ENCODE data around the gene NDUFA5. TPM values are rescaled to one million over a fixed set of nuclear protein-coding genes. Genes with fewer than 3 reads are reported as not detected.
"Not testable (repeated sequence)": the region's sequence is repeated elsewhere in the genome, so short reads cannot be mapped to it uniquely, and the experiment has no call there.

NDUFA5 gene
- total RNA-seq, 8 experiments from 2014 or later = 58.8 to 167 (median 111) TPM

DNA sequence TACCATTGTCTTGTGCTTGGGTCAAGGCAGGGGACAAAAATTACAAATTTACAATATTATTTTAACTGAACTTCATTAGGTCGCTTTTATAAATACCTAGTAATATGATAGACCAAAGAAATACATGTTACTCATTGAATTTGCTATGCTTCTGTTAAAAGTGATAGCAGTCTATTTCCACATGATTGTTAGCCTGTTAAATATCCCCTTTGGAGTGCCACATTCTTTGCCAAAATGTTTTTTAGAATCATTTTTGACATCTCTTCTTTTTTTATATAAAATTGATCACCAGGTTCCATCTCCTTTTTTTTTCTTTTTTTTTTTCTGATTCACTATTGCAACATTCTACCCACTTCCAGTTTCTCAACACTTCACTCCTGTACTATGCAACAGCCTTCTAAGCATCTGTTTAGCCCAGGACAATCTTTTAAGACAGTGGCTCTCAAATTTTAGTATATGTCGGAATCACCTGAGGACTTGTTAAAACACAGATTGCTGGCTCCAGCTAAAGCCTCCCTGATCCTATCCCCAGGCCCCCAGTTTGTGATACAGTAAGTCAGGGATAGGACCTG lies 16.4 kb upstream of the NDUFA5 start:
- no peak for ATAC-seq (replicated peaks in 6 of 8)
- in situ Hi-C loops (cut with MboI; ENCODE audit: low pct_unique_long_range_greater_than_20kb in 2 of 9, low sequenced_read_pairs in 9 of 9, unreplicated experiment in 9 of 9) = no loop called here
- WGBS, 10 experiments = 0 to 100% (median 83%) methylated on average over 1 to 2 of the region's 2 CpGs

DNA sequence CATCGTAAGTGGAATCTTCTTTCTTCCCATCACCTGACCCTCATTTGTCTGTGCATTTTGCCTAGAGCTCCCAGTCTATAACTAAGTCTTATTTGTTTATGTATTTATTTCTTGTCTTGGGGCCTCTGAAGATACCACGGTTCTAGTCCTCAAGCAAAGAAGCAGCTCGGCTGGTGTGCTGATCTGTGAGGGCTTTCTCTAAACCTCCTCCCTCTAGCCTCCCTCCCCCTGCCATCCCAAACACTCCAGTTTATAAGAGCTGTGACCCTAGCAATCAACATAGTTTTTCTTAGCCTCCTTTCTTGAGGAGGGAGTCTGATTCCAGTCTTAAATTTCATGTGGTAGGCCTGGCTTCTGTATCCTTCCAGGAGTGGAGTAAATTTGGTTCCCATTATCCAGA lies 15.7 kb upstream of the NDUFA5 start:
- no peak for ATAC-seq (replicated peaks in 6 of 8)
- H3K4me1 ChIP-seq (replicated peaks in 1 of 2) = no peaks in the 10 kb centered on the region
- in situ Hi-C loops (cut with MboI; ENCODE audit: low pct_unique_long_range_greater_than_20kb in 2 of 9, low sequenced_read_pairs in 9 of 9, unreplicated experiment in 9 of 9) = no loop called here
- 12 to 92% (median 57%) methylated on average over 1 to 3 of the region's 3 CpGs; no CpG with 5 or more reads in 3 of the 10 experiments for WGBS, 10 experiments
- H3K27ac ChIP-seq = no peak overlapping the region
- H3K4me3 ChIP-seq = no peak overlapping the region

More for the DNA sequence above, 16.4 kb upstream of the NDUFA5 start:
- H3K4me1 ChIP-seq (replicated peaks in 1 of 2) = no peaks in the 10 kb centered on the region
- no peak overlapping the region for H3K27ac ChIP-seq
- no peak overlapping the region for H3K4me3 ChIP-seq

DNA sequence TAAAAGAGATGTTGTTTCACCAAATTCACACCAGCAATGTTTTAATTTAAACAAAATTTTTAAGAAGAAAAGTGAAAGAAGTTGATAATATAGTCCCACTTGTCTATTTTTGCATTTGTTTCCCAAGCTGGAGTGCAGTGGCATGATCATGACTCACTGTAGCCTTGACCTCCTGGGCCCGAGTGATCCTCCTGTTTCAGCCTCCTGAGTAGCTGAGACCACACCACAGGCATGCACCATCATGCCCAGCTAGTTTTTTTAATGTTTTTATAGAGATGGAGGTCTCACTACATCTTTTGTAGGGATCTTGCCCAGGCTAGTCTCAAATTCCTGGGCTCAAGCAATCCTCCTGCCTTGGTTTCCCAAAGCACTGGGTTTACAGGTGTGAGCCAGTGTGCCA lies 14.1 kb upstream of the NDUFA5 start:
- WGBS, 10 experiments = 40 to 100% (median 90%) methylated on average over 1 of the region's 1 CpG; no CpG with 5 or more reads in 5 of the 10 experiments
- no peak overlapping the region for H3K27ac ChIP-seq
- no peak overlapping the region for H3K4me3 ChIP-seq
- no peak for ATAC-seq (replicated peaks in 6 of 8)
- no peaks in the 10 kb centered on the region for H3K4me1 ChIP-seq (replicated peaks in 1 of 2)
- in situ Hi-C loops (cut with MboI; ENCODE audit: low pct_unique_long_range_greater_than_20kb in 2 of 9, low sequenced_read_pairs in 9 of 9, unreplicated experiment in 9 of 9) = no loop called here

DNA sequence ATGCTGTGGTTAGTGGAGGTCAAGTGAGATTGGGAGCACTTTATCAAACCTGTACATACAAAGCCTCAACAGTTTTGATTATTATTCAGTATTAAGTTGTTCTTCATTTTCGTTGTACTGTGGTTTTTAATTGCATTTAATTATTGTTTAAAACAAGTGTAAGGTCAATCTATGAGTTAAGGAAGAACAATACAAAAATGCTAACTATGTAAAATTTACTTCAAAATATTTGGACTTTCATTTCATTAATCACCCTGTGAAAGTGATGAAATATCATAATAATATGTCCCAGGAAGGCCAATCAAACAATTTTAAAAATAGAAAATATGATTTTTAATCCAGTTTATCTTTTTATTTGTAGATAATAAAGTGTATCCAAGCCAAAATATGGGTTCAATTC lies 13.6 kb upstream of the NDUFA5 start:
- H3K4me3 ChIP-seq = no peak overlapping the region
- no peak overlapping the region for H3K27ac ChIP-seq
- ATAC-seq (replicated peaks in 6 of 8) = no peak
- no peaks in the 10 kb centered on the region for H3K4me1 ChIP-seq (replicated peaks in 1 of 2)
- in situ Hi-C loops (cut with MboI; ENCODE audit: low pct_unique_long_range_greater_than_20kb in 2 of 9, low sequenced_read_pairs in 9 of 9, unreplicated experiment in 9 of 9) = no loop called here
- 0 to 90% (median 65%) methylated on average over 1 of the region's 1 CpG; no CpG with 5 or more reads in 1 of the 10 experiments for WGBS, 10 experiments

DNA sequence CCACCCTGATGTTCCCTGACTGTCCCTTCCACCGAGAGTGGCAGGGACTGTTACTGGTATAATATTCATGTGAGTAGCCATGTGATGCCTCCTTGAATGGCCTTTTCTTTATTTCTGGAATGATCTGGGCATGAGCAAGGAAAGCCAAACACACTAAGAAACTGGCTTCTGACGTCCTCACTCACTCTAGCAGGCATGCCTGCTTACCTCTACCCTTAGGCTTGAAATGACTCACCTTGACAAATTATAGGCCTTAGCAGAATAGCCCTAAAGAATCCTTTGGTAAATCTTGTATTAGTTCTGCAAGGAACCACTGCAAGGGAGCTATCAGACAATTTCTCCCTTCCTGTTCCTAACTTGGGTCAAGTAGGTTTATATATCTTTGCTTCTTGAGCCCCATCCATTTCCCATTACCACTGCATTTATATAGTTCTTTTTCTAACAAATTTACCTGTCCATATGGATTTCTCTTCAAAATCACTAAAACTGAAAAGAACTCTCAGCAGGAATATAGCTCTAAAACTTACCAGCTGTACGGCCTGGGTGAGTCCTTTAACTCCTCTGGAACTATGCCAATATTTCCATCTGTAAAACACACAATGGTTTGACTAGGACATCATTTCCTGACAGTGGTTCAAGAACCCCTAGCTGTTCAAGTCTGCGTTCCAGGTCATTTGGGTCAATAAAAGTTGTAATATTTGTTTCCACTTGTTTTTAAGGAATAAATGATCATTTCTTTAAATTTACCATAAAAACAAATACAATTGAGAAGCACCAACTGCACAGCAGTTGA lies 13.0 kb upstream of the NDUFA5 start:
- ATAC-seq (replicated peaks in 6 of 8) = peak in 2 of 8 experiments; percentile 21 to 39
- no peak overlapping the region for H3K4me3 ChIP-seq
- H3K4me1 ChIP-seq (replicated peaks in 1 of 2) = no peaks in the 10 kb centered on the region
- 0 to 100% (median 54%) methylated on average over 2 to 4 of the region's 4 CpGs; no CpG with 5 or more reads in 1 of the 10 experiments for WGBS, 10 experiments
- no peak overlapping the region for H3K27ac ChIP-seq
- in situ Hi-C loops (cut with MboI; ENCODE audit: low pct_unique_long_range_greater_than_20kb in 2 of 9, low sequenced_read_pairs in 9 of 9, unreplicated experiment in 9 of 9) = no loop called here

DNA sequence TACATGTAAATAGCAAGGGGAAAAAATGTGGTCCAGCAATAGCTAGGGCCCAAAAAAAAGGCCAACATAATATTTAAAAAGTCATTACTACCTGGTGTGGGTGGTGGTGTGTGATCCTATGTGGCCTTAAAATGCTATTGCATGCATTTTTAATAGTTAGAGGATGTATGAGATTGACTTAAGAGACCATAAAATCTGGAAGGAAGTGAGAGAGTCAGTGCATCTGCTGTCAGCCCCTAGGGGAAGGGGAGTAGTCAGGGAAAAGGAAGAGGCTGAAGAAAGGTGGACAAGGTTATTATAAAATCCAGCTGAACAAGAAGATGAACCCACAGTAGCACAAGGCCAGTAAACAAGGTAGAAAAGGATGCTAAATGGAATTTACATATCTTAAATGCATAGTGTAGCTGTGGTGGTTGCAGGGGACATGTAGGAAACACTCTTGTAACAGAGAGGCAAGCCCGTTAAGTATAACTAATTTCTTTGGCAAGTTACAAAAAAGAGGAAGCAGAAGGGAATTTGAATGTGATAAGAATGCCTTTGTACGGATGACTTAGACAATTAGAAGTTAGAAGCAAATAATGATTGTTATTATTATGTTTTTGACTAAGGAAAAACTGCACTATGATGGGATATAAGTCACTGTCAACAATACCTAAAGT lies 11.9 kb upstream of the NDUFA5 start:
- H3K4me1 ChIP-seq (replicated peaks in 1 of 2) = no peaks in the 10 kb centered on the region
- WGBS, 10 experiments = 0 to 100% (median 67%) methylated on average over 1 to 2 of the region's 2 CpGs; no CpG with 5 or more reads in 1 of the 10 experiments
- H3K27ac ChIP-seq = no peak overlapping the region
- ATAC-seq (replicated peaks in 6 of 8) = no peak
- in situ Hi-C loops (cut with MboI; ENCODE audit: low pct_unique_long_range_greater_than_20kb in 2 of 9, low sequenced_read_pairs in 9 of 9, unreplicated experiment in 9 of 9) = no loop called here
- H3K4me3 ChIP-seq = no peak overlapping the region

DNA sequence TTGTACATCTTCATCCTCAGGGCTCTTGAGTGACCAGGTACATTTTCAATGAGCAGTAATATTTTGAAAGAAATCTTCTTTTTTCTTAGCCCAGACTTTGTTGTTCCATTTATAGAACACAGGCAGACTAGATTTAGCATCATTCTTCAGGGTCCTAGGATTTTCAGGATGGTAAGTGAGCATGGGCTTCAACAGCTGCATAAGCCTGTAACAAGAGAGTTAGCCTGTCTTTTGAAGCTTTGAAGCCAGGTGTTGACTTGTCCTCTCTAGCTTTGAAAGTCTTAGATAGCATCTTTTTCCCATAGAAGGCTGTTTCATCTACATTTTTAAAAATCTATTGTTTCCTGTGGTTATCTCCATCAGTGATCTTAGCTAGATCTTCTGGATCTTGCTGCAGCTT lies 4.5 kb upstream of the NDUFA5 start:
- Histone ChIP-seq H3K27ac (no peak overlapping the region), H3K4me3 (no peak overlapping the region), H3K4me1 (replicated peaks in 1 of 2) (no peaks in the 10 kb centered on the region)
- ATAC-seq (replicated peaks in 6 of 8) = no peak
- in situ Hi-C loops (cut with MboI; ENCODE audit: low pct_unique_long_range_greater_than_20kb in 2 of 9, low sequenced_read_pairs in 9 of 9, unreplicated experiment in 9 of 9) = no loop called here

DNA sequence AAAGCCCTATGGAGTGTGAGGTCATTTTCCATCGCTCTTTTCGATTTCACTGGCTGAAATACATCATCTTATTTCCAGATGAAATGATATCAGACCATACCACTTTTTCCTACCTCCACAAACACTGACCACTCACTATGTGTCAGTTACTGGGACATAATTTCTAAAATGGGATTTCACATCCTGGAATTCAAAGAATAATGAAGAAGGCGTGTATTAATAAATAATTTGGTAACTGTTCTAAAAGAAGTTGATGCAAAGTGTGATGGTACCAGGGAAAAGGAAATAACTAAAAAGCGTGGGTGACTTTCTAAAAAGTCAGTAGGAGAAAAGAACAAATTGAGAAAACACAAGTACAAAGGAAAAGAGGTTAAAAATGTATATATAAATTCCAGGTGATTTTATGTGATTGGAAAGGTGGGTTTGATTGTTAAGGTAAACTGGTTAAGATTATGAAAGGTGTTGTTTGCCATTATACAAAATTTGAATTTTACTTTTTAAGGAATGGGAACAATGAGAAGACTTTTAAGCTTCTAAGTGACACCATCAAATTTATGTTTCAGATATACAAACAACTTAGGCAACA lies 764 bp upstream of the NDUFA5 start:
- Histone ChIP-seq H3K4me3 (peak overlapping the region; percentile 80 to 96 (median 90)), H3K27ac (peak overlapping the region in 1 of 2 donors; percentile 6), H3K4me1 (replicated peaks in 1 of 2) (peaks cover 9 to 12% of the 10 kb centered on the region in 2 donors)
- 25 to 91% (median 73%) methylated on average over 2 to 4 of the region's 4 CpGs for WGBS, 10 experiments
- no peak for ATAC-seq (replicated peaks in 6 of 8)
- in situ Hi-C loops (cut with MboI; ENCODE audit: low pct_unique_long_range_greater_than_20kb in 2 of 9, low sequenced_read_pairs in 9 of 9, unreplicated experiment in 9 of 9) = no loop called here

DNA sequence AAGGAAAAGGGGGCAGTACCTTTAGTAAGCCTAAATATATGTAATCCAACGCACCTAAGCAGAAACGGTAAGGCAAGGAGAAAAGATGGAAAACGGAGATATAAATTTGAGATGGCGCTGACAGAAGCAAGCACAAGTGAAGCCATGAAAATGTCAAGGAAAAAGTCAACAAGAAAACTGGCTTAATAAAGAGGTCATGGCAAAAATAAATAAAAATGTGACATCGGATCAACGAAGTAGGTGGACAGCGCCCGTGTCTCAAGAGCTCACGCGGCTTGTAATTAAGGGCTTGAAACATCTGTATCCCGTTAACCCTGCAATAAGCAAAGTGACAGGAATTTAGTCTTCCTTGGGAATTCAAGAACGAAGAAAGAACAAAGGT lies 611 bp downstream of the NDUFA5 start:
- Histone ChIP-seq H3K27ac (peak overlapping the region; percentile 94 to 98), H3K4me3 (peak overlapping the region; percentile 80 to 96 (median 90)), H3K4me1 (replicated peaks in 1 of 2) (peaks cover 9 to 12% of the 10 kb centered on the region in 2 donors)
- in situ Hi-C loops (cut with MboI; ENCODE audit: low pct_unique_long_range_greater_than_20kb in 2 of 9, low sequenced_read_pairs in 9 of 9, unreplicated experiment in 9 of 9) = no loop called here
- ATAC-seq (replicated peaks in 6 of 8) = no peak
- whole genome bisulfite sequencing, 10 experiments = 0 to 11% (median 2%) methylated on average over 1 to 12 of the region's 12 CpGs

DNA sequence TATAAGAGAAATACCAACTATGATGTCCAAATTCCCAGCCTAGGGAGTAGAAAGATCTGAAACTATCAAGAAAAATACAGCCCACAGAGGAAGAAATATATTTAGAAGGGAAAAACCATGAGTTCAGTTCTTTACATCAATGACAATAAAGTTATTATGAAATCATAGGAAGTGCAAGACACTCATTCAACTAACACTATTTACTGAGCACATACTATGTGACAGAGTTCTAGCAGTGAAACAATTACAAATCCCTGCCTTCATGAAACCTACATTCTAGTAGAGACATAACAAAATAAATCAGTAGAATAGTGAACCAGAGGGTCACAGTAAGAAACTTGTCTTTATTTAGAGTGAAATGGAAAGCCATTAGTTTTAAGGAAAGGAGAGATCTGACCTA lies 2.1 kb downstream of the NDUFA5 start:
- H3K4me3 ChIP-seq = no peak overlapping the region
- H3K4me1 ChIP-seq (replicated peaks in 1 of 2) = peaks cover 9 to 12% of the 10 kb centered on the region in 2 donors
- in situ Hi-C loops (cut with MboI; ENCODE audit: low pct_unique_long_range_greater_than_20kb in 2 of 9, low sequenced_read_pairs in 9 of 9, unreplicated experiment in 9 of 9) = no loop called here
- H3K27ac ChIP-seq = no peak overlapping the region
- ATAC-seq (replicated peaks in 6 of 8) = no peak

DNA sequence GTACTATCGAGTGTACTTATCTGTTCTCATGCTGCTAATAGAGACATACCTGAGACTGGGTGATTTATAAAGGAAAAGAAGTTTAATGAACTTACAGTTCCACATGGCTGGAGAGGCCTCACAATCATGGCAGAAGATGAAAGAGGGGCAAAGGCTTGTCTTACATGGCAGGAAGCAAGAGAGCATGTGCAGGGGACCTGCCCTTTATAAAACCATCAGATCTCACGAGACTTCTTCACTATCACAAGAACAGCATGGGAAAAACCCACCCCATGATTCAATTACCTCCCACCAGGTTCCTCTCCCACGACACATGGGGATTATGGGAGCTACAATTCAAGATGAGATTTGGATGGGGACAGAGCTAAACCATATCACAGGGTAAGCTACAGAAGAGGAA lies 4.5 kb downstream of the NDUFA5 start:
- Histone ChIP-seq H3K4me1 (replicated peaks in 1 of 2) (peaks cover 9 to 12% of the 10 kb centered on the region in 2 donors), H3K4me3 (no peak overlapping the region), H3K27ac (no peak overlapping the region)
- in situ Hi-C loops (cut with MboI; ENCODE audit: low pct_unique_long_range_greater_than_20kb in 2 of 9, low sequenced_read_pairs in 9 of 9, unreplicated experiment in 9 of 9) = no loop called here
- 63 to 100% (median 95%) methylated on average over 1 to 3 of the region's 3 CpGs; no CpG with 5 or more reads in 2 of the 10 experiments for WGBS, 10 experiments
- ATAC-seq (replicated peaks in 6 of 8) = no peak

DNA sequence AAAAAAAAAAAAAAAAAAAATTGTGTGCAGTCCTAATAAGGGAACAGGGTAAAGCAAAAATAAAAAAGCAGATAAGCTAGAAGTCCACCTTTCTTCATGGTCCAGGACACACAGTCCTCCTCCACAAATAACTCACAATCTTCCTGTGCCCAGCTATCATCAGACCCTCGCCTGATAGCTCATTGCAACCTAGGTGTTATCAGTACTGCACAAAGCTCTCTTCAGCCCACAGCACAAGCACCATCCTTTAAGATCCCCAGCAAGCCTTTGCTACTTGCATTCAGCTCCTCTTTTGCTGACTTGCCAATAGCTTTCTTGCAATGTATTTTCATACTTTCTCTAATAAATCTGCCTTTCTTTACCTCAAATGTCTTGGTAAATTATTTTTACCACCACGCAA lies 5.0 kb downstream of the NDUFA5 start:
- no peak overlapping the region for H3K4me3 ChIP-seq
- in situ Hi-C loops (cut with MboI; ENCODE audit: low pct_unique_long_range_greater_than_20kb in 2 of 9, low sequenced_read_pairs in 9 of 9, unreplicated experiment in 9 of 9) = no loop called here
- peaks cover 9 to 12% of the 10 kb centered on the region in 2 donors for H3K4me1 ChIP-seq (replicated peaks in 1 of 2)
- 80 to 100% (median 96%) methylated on average over 1 to 2 of the region's 2 CpGs; no CpG with 5 or more reads in 1 of the 10 experiments for WGBS, 10 experiments
- no peak for ATAC-seq (replicated peaks in 6 of 8)
- H3K27ac ChIP-seq = no peak overlapping the region

DNA sequence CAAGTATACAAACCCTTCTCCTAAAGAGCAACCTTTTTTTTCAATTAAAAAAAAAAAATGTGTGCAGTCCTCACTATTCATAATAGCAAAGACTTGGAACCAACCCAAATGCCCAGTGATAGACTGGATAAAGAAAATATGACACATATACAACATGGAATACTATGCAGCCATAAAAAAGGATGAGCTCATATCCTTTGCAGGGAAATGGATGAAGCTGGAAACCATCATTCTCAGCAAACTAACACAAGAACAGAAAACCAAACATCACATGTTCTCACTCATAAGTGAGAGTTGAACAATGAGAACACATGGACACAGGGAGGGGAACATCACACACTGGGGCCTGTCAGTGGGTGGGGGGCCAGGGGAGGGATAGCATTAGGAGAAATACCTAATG lies 5.5 kb downstream of the NDUFA5 start:
- in situ Hi-C loops (cut with MboI; ENCODE audit: low pct_unique_long_range_greater_than_20kb in 2 of 9, low sequenced_read_pairs in 9 of 9, unreplicated experiment in 9 of 9); H3K4me3 ChIP-seq; ATAC-seq (replicated peaks in 6 of 8): not testable (repeated sequence)

More for the DNA sequence above, 5.5 kb downstream of the NDUFA5 start:
- H3K27ac ChIP-seq = not testable (repeated sequence)
- H3K4me1 ChIP-seq (replicated peaks in 1 of 2) = peaks cover 9 to 12% of the 10 kb centered on the region in 2 donors

All from motor neuron (in vitro differentiated cells).